Skeletal muscle tissue (tissue), 4 donors: ENCODE results near the gene KIR3DL3. TPM values are rescaled to one million over a fixed set of nuclear protein-coding genes. Genes with fewer than 3 reads are reported as not detected.
"Not testable (repeated sequence)": the region's sequence is repeated elsewhere in the genome, so short reads cannot be mapped to it uniquely, and the experiment has no call there.

ENCODE experiments used
- H3K27ac ChIP-seq: one replicate; pipeline ENCODE4 v1.7.0; 2013; ENCODE audit warnings: mild to moderate bottlenecking, low read depth, low read length, inconsistent platforms
- H3K27me3 ChIP-seq, 3 donors: one replicate each; pipeline ENCODE4 v1.7.0; 2013; ENCODE audit warnings: low read length in 3 of 3; ENCODE audit not compliant: control insufficient read depth in 3 of 3, insufficient read depth in 3 of 3
- H3K36me3 ChIP-seq, 3 donors: one replicate each; pipeline ENCODE4 v1.7.0; 2013; ENCODE audit warnings: low read length in 3 of 3; ENCODE audit not compliant: control insufficient read depth in 3 of 3, insufficient read depth in 3 of 3
- H3K4me1 ChIP-seq, 3 donors: one replicate each; pipeline ENCODE4 v1.7.0; 2013; ENCODE audit warnings: low read length in 3 of 3, mild to moderate bottlenecking in 3 of 3; ENCODE audit not compliant: control insufficient read depth in 3 of 3, insufficient read depth in 3 of 3
- H3K4me3 ChIP-seq, 3 donors: one replicate each; pipeline ENCODE4 v1.7.0; 2013; ENCODE audit warnings: low read length in 3 of 3
- H3K9ac ChIP-seq, 3 donors: one replicate each; pipeline ENCODE4 v1.7.0; 2013; ENCODE audit warnings: low read length in 3 of 3, mild to moderate bottlenecking in 3 of 3, moderate library complexity in 2 of 3, low read depth in 1 of 3
- H3K9me3 ChIP-seq, 3 donors: one replicate each; pipeline ENCODE4 v1.7.0; 2013; ENCODE audit warnings: low read length in 3 of 3; ENCODE audit not compliant: control insufficient read depth in 3 of 3
- total RNA-seq: library from RNA; depleted of rRNA; stranded (reverse); fragments of >200 nt; gene quantifications from one replicate; pipeline ENCODE4 v1.2.3, GENCODE V29; 2014
- donor health status: Osteomylitis.

Gene KIR3DL3
- total RNA-seq, 1 donor from 2014 or later, result not detected

- H3K27ac ChIP-seq, result no peak overlapping the region
- H3K4me1 ChIP-seq, result no peaks in the 10 kb centered on the region
- H3K36me3 ChIP-seq, result no peaks in the 10 kb centered on the region
- no peaks in the 10 kb centered on the region for H3K9me3 ChIP-seq
- H3K4me3 ChIP-seq, result no peak overlapping the region
- peaks cover 0 to 4% (median 0%) of the 10 kb centered on the region in 3 donors for H3K27me3 ChIP-seq
- no peak overlapping the region for H3K9ac ChIP-seq
Observed at GRCh38 chr19:54696766-54697165, 27.5 kb upstream of the KIR3DL3 start.

GRCh38 chr19:54697716-54698115, 26.5 kb upstream of the KIR3DL3 start:
- H3K36me3 ChIP-seq, H3K27me3 ChIP-seq, H3K9ac ChIP-seq, H3K27ac ChIP-seq, H3K4me3 ChIP-seq, H3K9me3 ChIP-seq, H3K4me1 ChIP-seq: not testable (repeated sequence)

- Histone ChIP-seq H3K4me3 (no peak overlapping the region), H3K27me3 (peaks cover 3 to 6% (median 3%) of the 10 kb centered on the region in 3 donors), H3K9me3 (no peaks in the 10 kb centered on the region), H3K36me3 (no peaks in the 10 kb centered on the region), H3K4me1 (no peaks in the 10 kb centered on the region), H3K9ac (no peak overlapping the region), H3K27ac (no peak overlapping the region)
Observed at GRCh38 chr19:54704928-54705327, 19.3 kb upstream of the KIR3DL3 start.

DNA sequence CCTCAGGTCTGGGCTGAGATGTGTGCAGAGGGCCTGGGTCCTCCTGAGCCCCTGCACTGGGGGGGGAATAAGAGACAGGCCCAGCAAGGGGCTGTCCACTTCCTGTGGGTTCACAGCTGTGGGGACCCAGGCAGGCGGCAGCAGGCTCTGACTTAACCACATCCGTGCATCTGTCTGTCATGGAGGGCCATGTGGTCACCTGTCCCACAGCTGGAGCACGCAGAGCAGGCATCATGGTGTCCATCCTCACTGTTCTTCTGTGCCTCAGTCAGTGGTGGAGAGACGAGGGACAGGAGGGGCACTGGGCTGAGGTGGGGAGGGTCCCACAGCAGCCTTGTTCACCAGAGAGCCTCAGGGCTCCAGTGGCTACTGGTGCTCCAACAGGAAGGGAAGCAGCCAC, 16.3 kb upstream of the KIR3DL3 start:
- Histone ChIP-seq H3K9ac (no peak overlapping the region), H3K9me3 (no peaks in the 10 kb centered on the region), H3K4me3 (no peak overlapping the region), H3K4me1 (no peaks in the 10 kb centered on the region), H3K27ac (no peak overlapping the region), H3K36me3 (no peaks in the 10 kb centered on the region), H3K27me3 (peaks cover 3 to 6% (median 3%) of the 10 kb centered on the region in 3 donors)

DNA sequence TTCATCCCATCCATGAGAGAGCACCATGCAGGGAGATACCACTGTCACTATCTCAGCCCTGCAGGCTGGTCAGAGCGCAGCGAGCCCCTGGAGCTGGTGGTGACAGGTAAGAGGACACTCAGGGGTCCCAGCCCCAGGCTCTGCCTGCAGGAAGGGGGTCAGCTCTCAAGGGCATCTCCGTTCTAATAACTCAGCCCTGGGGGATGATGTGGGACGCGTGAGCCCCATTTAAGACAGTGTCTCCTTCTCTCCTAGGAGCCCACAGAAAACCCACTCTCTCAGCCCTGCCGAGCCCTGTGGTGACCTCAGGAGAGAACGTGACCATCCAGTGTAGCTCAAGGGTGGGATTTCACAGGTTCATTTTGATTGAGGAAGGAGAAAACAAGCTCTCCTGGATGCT, 15.5 kb upstream of the KIR3DL3 start:
- H3K36me3 ChIP-seq, result no peaks in the 10 kb centered on the region
- peaks cover 3 to 6% (median 3%) of the 10 kb centered on the region in 3 donors for H3K27me3 ChIP-seq
- no peak overlapping the region for H3K27ac ChIP-seq
- no peaks in the 10 kb centered on the region for H3K4me1 ChIP-seq
- no peaks in the 10 kb centered on the region for H3K9me3 ChIP-seq
- H3K4me3 ChIP-seq, result no peak overlapping the region
- no peak overlapping the region for H3K9ac ChIP-seq

DNA sequence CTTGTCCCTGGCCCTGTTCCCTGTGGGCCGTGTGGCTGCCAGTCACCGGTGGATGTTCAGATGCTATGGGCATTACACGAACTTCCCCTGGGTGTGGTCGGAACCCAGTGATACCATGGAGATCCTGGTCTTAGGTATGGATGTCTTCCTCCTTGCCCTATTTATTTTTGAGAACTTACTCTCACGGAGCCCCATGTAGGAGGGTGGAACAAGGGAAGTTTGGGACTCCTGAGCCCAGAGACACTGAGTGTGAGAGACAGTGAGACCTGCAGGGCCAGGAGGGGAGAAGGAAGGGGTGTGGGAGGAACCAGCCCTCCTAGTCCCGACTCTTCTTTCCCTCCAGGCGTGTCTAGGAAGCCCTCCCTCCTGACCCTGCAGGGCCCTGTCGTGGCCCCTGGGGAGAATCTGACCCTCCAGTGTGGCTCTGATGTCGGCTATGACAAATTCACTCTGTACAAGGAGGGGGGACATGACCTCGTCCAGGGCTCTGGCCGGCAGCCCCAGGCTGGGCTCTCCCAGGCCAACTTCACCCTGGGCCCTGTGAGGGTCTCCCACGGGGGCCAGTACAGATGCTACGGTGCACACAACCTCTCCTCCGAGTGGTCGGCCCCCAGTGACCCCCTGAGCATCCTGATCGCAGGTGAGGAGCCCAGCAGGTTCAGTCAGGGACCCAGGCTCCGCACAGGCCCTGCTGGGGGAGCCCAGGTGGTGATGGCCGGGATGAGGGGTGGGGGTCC, 14.9 kb upstream of the KIR3DL3 start:
- Histone ChIP-seq H3K9me3 (no peaks in the 10 kb centered on the region), H3K36me3 (no peaks in the 10 kb centered on the region), H3K4me3 (no peak overlapping the region), H3K27me3 (peaks cover 0 to 6% (median 3%) of the 10 kb centered on the region in 3 donors), H3K4me1 (no peaks in the 10 kb centered on the region), H3K9ac (no peak overlapping the region), H3K27ac (no peak overlapping the region)

DNA sequence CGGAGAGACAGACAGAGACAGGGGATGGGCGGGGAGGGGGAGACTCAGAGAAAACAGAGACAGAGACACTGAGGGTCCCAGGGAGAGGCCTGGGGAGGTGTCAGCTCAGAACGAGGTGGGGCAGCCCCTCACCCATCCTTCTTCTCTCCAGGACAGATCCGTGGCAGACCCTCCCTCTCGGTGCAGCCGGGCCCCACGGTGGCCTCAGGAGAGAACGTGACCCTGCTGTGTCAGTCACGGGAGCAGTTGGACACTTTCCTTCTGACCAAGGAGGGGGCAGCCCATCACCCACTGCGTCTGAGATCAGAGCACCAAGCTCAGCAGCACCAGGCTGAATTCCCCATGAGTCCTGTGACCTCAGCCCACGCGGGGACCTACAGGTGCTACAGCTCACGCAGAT, 14.3 kb upstream of the KIR3DL3 start:
- not testable (repeated sequence) for H3K9ac ChIP-seq, H3K27me3 ChIP-seq, H3K4me3 ChIP-seq, H3K27ac ChIP-seq, H3K36me3 ChIP-seq, H3K9me3 ChIP-seq, H3K4me1 ChIP-seq

GRCh38 chr19:54724644-54725043, 402 bp downstream of the KIR3DL3 start:
- Histone ChIP-seq H3K27ac (no peak overlapping the region), H3K9me3 (peaks cover 0 to 13% (median 3%) of the 10 kb centered on the region in 3 donors), H3K36me3 (no peaks in the 10 kb centered on the region), H3K9ac (no peak overlapping the region), H3K27me3 (no peaks in the 10 kb centered on the region), H3K4me3 (no peak overlapping the region), H3K4me1 (no peaks in the 10 kb centered on the region)

- Histone ChIP-seq H3K36me3 (no peaks in the 10 kb centered on the region), H3K27me3 (no peaks in the 10 kb centered on the region), H3K9me3 (peaks cover 0 to 13% (median 3%) of the 10 kb centered on the region in 3 donors), H3K9ac (no peak overlapping the region), H3K4me3 (no peak overlapping the region), H3K4me1 (no peaks in the 10 kb centered on the region), H3K27ac (no peak overlapping the region)
Observed at GRCh38 chr19:54725321-54725720, 1.1 kb downstream of the KIR3DL3 start.

DNA sequence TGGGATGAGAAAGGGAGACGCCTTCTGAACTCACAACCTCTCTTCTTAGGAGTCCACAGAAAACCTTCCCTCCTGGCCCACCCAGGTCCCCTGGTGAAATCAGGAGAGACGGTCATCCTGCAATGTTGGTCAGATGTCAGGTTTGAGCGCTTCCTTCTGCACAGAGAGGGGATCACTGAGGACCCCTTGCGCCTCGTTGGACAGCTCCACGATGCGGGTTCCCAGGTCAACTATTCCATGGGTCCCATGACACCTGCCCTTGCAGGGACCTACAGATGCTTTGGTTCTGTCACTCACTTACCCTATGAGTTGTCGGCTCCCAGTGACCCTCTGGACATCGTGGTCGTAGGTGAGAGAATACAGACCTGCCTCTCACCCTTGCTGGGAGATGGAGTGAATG, 3.3 kb downstream of the KIR3DL3 start:
- Histone ChIP-seq H3K4me3 (no peak overlapping the region), H3K4me1 (no peaks in the 10 kb centered on the region), H3K9me3 (peaks cover 0 to 3% (median 0%) of the 10 kb centered on the region in 3 donors), H3K9ac (no peak overlapping the region), H3K27me3 (no peaks in the 10 kb centered on the region), H3K36me3 (no peaks in the 10 kb centered on the region), H3K27ac (no peak overlapping the region)
